K562 (cell line): Measurements from ENCODE around the gene ZNF77. TPM values are rescaled to one million over a fixed set of nuclear protein-coding genes. Genes with fewer than 3 reads are reported as not detected.
A peak's percentile ranks its signal among the peaks of the same experiment; 100 is the strongest.

Source experiments
- CHD1 ChIP-seq: fragments of 200-600 bp; sonication (generic); IDR thresholded peaks from one replicate; pipeline ENCODE4 v1.6.1; 2012; ENCODE audit warnings: mild to moderate bottlenecking, moderate library complexity, low read length, inconsistent platforms
- GABPB1 ChIP-seq: sonication (generic); formaldehyde crosslinking; IDR thresholded peaks from 2 replicates; pipeline ENCODE4 v1.8.0; 2022; ENCODE audit warnings: mild to moderate bottlenecking, missing genetic modification reagents
- HDAC2 ChIP-seq: fragments of 450-650 bp; IDR thresholded peaks from 2 replicates; pipeline ENCODE4 v1.6.1; 2016; ENCODE audit warnings: mild to moderate bottlenecking
- LARP7 ChIP-seq: fragments of 450-650 bp; IDR thresholded peaks from 2 replicates; pipeline ENCODE4 v1.6.1; 2016
- NBN ChIP-seq: fragments of 450-650 bp; IDR thresholded peaks from 2 replicates; pipeline ENCODE4 v1.6.1; 2016; ENCODE audit warnings: low read depth, mild to moderate bottlenecking
- PML ChIP-seq: IDR thresholded peaks from 2 replicates; pipeline ENCODE4 v1.6.1; 2012; ENCODE audit warnings: low read length, inconsistent platforms
- SIN3A ChIP-seq, 2 experiments: fragments of 150-350 bp in 1 of 2; IDR thresholded peaks; 2 replicates each; pipeline ENCODE4 v1.6.1; 2011 to 2016; ENCODE audit warnings: borderline replicate concordance in 2 of 2, low read depth in 2 of 2, low read length in 2 of 2, mild to moderate bottlenecking in 2 of 2, moderate library complexity in 2 of 2; ENCODE audit not compliant: control insufficient read depth in 1 of 2
- SIX5 ChIP-seq, 2 experiments: IDR thresholded peaks; 2 replicates each; pipeline ENCODE4 v1.6.1; 2011; ENCODE audit warnings: low read length in 2 of 2, borderline replicate concordance in 1 of 2, low read depth in 1 of 2, mild to moderate bottlenecking in 1 of 2, moderate library complexity in 1 of 2; ENCODE audit not compliant: insufficient read depth in 1 of 2
- SMARCC2 ChIP-seq: fragments of 450-650 bp; IDR thresholded peaks from 2 replicates; pipeline ENCODE4 v1.6.1; 2017; ENCODE audit warnings: antibody characterized with exemption, moderate library complexity, mild to moderate bottlenecking, low read depth
- TAF1 ChIP-seq: IDR thresholded peaks from 2 replicates; pipeline ENCODE4 v1.6.1; 2011; ENCODE audit warnings: mild to moderate bottlenecking, low read length, moderate library complexity; ENCODE audit not compliant: insufficient read depth, control insufficient read depth, severe bottlenecking; ENCODE audit errors: extremely low read depth
- TCF3 ChIP-seq: sonication (generic); formaldehyde crosslinking; IDR thresholded peaks from 2 replicates; pipeline ENCODE4 v1.4.0; 2020; ENCODE audit warnings: mild to moderate bottlenecking, missing genetic modification reagents
- TEAD1 ChIP-seq, 2 experiments: fragments of 450-650 bp in 1 of 2; sonication (generic) in 1 of 2; formaldehyde crosslinking; IDR thresholded peaks; 2 replicates each; pipeline versions ENCODE4 v1.4.0 to v1.8.0; 2020 to 2022; ENCODE audit warnings: mild to moderate bottlenecking in 2 of 2, missing genetic modification reagents in 1 of 2
- TEAD2 ChIP-seq: fragments of 450-650 bp; IDR thresholded peaks from 2 replicates; pipeline ENCODE4 v1.6.1; 2016; ENCODE audit warnings: missing genetic modification characterization, control low read depth, missing compliant biosample characterization
- YY1 ChIP-seq, 3 experiments: IDR thresholded peaks; 2 replicates each; pipeline ENCODE4 v1.6.1; 2011; ENCODE audit warnings: low read length in 2 of 3, mild to moderate bottlenecking in 2 of 3, moderate library complexity in 2 of 3, borderline replicate concordance in 1 of 3, control low read depth in 1 of 3, low read depth in 1 of 3; ENCODE audit not compliant: insufficient read depth in 3 of 3, insufficient replicate concordance in 2 of 3, control insufficient read depth in 1 of 3, insufficient read length in 1 of 3; ENCODE audit errors: extremely low read depth in 1 of 3
- ZBTB7A ChIP-seq: IDR thresholded peaks from 2 replicates; pipeline ENCODE4 v1.6.1; 2011; ENCODE audit warnings: low read depth, mild to moderate bottlenecking, low read length, moderate library complexity, borderline replicate concordance; ENCODE audit not compliant: control insufficient read depth
- ZKSCAN1 ChIP-seq: fragments of 150-350 bp; IDR thresholded peaks from 2 replicates; pipeline ENCODE4 v1.6.1; 2016; ENCODE audit warnings: low read depth, low read length
- ZNF140 ChIP-seq: fragments of 250-450 bp; sonication (Bioruptor Pico); IDR thresholded peaks from 2 replicates; pipeline ENCODE4 v1.8.0; 2021; ENCODE audit warnings: moderate library complexity, mild to moderate bottlenecking, inconsistent platforms
- ZNF282 ChIP-seq: sonication (generic); formaldehyde crosslinking; IDR thresholded peaks from 2 replicates; pipeline ENCODE4 v1.8.1; 2023; ENCODE audit warnings: missing genetic modification reagents
- ZNF431 ChIP-seq: sonication (generic); formaldehyde crosslinking; IDR thresholded peaks from 2 replicates; pipeline ENCODE4 v1.8.0; 2022; ENCODE audit warnings: mild to moderate bottlenecking, missing genetic modification reagents
- ZNF699 ChIP-seq: fragments of 250-450 bp; sonication (Bioruptor Pico); IDR thresholded peaks from 2 replicates; pipeline ENCODE4 v1.8.0; 2021; ENCODE audit warnings: mild to moderate bottlenecking, moderate library complexity; ENCODE audit not compliant: insufficient replicate concordance
- ZNF778 ChIP-seq: fragments of 450-650 bp; formaldehyde crosslinking; IDR thresholded peaks from 2 replicates; pipeline ENCODE4 v1.4.0; 2020; ENCODE audit warnings: mild to moderate bottlenecking, moderate library complexity
- polyA plus RNA-seq, 8 experiments: library from polyadenylated mRNA; depleted of rRNA in 4 of 8; stranded (reverse) in 5 of 8; unstranded in 3 of 8; fragments of >200 nt; fragmentation: Nextera tagmentation in 2 of 8; fragmentation: Illumina TruSeq in 1 of 8; extraction: Ambion mirVana in 2 of 8; extraction: Trizol in 1 of 8; gene quantifications; 2 replicates each; pipeline versions ENCODE4 v1.2.1 to v1.2.3, GENCODE V29; 2011 to 2014; ENCODE audit warnings: inconsistent platforms in 1 of 8, missing spikeins in 1 of 8
- total RNA-seq, 7 experiments: library from RNA; depleted of rRNA in 6 of 7; stranded (reverse); fragments of >200 nt in 6 of 7; fragmentation: Illumina TruSeq in 2 of 7; extraction: Trizol in 2 of 7; gene quantifications; 2 replicates each; pipeline versions ENCODE4 v1.2.1 to v1.2.3, GENCODE V29; 2011 to 2021; ENCODE audit warnings: low replicate concordance in 1 of 7
- TF ChIP-seq, protein P1 (sequence below): IDR thresholded peaks from 3 replicates; pipeline ENCODE4 v1.6.1; 2011; ENCODE audit warnings: borderline replicate concordance, mild to moderate bottlenecking, moderate library complexity; ENCODE audit not compliant: insufficient read length; ENCODE audit errors: extremely low read depth

ZNF77 gene
- total and polyA plus RNA-seq, 9 of the 15 experiments (the other 6 are each of a cell fraction or from before 2014, with no cell fraction given): 4.3 to 14.5 (median 7.7) TPM

- TF ChIP-seq, protein P1, sequence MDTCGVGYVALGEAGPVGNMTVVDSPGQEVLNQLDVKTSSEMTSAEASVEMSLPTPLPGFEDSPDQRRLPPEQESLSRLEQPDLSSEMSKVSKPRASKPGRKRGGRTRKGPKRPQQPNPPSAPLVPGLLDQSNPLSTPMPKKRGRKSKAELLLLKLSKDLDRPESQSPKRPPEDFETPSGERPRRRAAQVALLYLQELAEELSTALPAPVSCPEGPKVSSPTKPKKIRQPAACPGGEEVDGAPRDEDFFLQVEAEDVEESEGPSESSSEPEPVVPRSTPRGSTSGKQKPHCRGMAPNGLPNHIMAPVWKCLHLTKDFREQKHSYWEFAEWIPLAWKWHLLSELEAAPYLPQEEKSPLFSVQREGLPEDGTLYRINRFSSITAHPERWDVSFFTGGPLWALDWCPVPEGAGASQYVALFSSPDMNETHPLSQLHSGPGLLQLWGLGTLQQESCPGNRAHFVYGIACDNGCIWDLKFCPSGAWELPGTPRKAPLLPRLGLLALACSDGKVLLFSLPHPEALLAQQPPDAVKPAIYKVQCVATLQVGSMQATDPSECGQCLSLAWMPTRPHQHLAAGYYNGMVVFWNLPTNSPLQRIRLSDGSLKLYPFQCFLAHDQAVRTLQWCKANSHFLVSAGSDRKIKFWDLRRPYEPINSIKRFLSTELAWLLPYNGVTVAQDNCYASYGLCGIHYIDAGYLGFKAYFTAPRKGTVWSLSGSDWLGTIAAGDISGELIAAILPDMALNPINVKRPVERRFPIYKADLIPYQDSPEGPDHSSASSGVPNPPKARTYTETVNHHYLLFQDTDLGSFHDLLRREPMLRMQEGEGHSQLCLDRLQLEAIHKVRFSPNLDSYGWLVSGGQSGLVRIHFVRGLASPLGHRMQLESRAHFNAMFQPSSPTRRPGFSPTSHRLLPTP: no peak
- peak in 2 of 3 experiments; percentile 39 to 64 for TF ChIP-seq YY1 (IDR thresholded peaks at IDR 0.05; ENCODE audit: borderline replicate concordance in 1 of 3, control insufficient read depth in 1 of 3, extremely low read depth in 1 of 3, insufficient read depth in 3 of 3, insufficient read length in 1 of 3, insufficient replicate concordance in 2 of 3, low read depth in 1 of 3, low read length in 2 of 3)
- 0 out of 2 replicates have a peak, but pooled peaks have one; percentile 78 for TF ChIP-seq ZBTB7A
- no peak for TF ChIP-seq TEAD2 (tag)
- peak; percentile 31; a peak in 2 of 4 replicates for TF ChIP-seq SIN3A (IDR thresholded peaks at IDR 0.05; ENCODE audit: borderline replicate concordance in 2 of 2, control insufficient read depth in 1 of 2, low read depth in 2 of 2, low read length in 2 of 2)
- peak; percentile 68 for TF ChIP-seq CHD1
- TF ChIP-seq ZNF778: no peak
- peak; percentile 94 for TF ChIP-seq TAF1
- peak; percentile 62 for TF ChIP-seq PML
- TF ChIP-seq ZKSCAN1: no peak
- no peak for TF ChIP-seq TCF3 (CRISPR knock-in tag)
- no peak for TF ChIP-seq ZNF282 (CRISPR knock-in tag)
- TF ChIP-seq NBN: peak; percentile 83; the same call in 1 of the 2 replicates
- TF ChIP-seq TEAD1 (CRISPR knock-in tag; IDR thresholded peaks at IDR 0.05): peak; percentile 39 to 64; a peak in 1 of 4 replicates
- TF ChIP-seq LARP7: no peak
- TF ChIP-seq SMARCC2: no peak
- TF ChIP-seq SIX5 (IDR thresholded peaks at IDR 0.05; ENCODE audit: borderline replicate concordance in 1 of 2, insufficient read depth in 1 of 2, low read depth in 1 of 2, low read length in 2 of 2): no peak
- 0 out of 2 replicates have a peak, but pooled peaks have one; percentile 56 for TF ChIP-seq ZNF431 (CRISPR knock-in tag)
- TF ChIP-seq HDAC2: 0 out of 2 replicates have a peak, but pooled peaks have one; percentile 44
- no peak for TF ChIP-seq ZNF699 (CRISPR knock-in tag)
- TF ChIP-seq GABPB1 (CRISPR knock-in tag): peak; percentile 98
- TF ChIP-seq ZNF140: no peak
Measured at GRCh38 chr19:2950286-2951124, 5.7 kb upstream of the ZNF77 start (continued).
